Measurements from ENCODE around the gene METRN. TPM values are rescaled to one million over a fixed set of nuclear protein-coding genes. Genes with fewer than 3 reads are reported as not detected.
A peak's percentile ranks its signal among the peaks of the same experiment; 100 is the strongest.

METRN gene
- polyA plus RNA-seq, 1 of the 3 experiments (the other 2 are of a cell fraction), result 59.7 TPM

DNA sequence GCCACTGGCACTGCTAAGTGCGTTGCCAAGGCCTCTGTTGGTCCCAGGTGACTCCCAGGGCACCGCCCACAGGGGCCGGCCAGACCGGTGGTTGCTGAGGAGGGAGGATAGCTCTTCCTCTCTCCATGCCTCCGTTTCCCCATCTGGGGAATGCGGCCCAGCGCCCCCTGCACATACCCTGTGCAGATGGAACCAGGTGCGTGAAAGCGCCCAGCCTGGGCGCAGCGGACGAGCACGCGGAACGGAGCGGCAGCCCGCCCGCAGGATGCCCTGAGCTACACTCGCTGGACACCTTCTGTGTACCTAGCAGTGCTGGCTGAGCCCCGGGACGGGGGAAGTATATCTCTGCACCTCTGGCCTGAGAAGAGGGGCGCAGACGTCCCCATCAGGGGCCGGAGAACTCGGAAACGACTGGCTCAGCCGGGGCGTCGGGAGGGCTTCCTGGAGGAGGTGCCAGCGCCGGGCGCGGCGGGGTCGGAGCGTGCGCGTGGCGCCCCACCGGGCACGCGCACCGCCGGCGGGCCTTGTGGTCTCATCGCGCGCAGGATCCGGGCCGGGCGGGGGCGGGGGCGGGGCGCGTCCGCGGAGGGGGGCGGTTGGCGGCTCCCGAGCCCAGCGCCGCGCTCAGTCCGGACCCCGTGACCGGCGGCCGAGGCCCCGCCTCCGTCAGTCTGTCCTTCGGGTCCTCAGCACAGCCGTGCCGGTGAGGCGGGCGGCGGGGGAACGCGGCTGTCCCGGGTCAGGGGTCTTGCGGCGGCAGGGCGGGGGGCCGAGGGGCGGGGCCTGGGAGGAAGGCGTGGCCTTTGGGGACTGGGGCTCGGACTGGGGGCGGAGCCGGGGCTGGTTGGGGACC is 11.7 kb downstream of the METRN start, which contains the start of the genes CCDC78 and HAGHL:
CCDC78 (minus strand) TSS at position 6 of the 853 bp plus-strand sequence. CDS start 76 bp downstream, outside the sequence.
HAGHL (plus strand) TSS at position 669 of the 853 bp plus-strand sequence. CDS start 404 bp downstream, outside the sequence.
- CTCF ChIA-PET, result interaction anchor here (0.9 to 20.3 kb wide), 6 partner anchors 13 to 59 kb away, joined by 3 to 358 read pairs (median 4); partner anchors contain the start of genes ANTKMT, CIAO3, FBXL16 and METRN
- Histone ChIP-seq H3K27ac (ENCODE audit: low read depth in 2 of 2, low read length in 1 of 2) (peak within 1 kb of the TSS in 1 of 2 experiments; percentile 84; a peak in 2 of 4 replicates), H2AFZ (ENCODE audit: low read depth) (no peak within 1 kb of the TSS), H3K4me2 (peak within 1 kb of the TSS; percentile 99), H3K9ac (peak within 1 kb of the TSS; percentile 69), H4K20me1 (ENCODE audit: insufficient read depth) (0 out of 2 replicates have a peak, but pooled peaks cover 13% of the 10 kb centered on the region), H3K4me1 (ENCODE audit: control insufficient read depth in 1 of 2, insufficient read depth in 2 of 2, low read depth in 1 of 2, low read length in 1 of 2) (peaks cover 3 to 25% of the 10 kb centered on the region in 2 experiments; a peak in 2 of 4 replicates), H3K9me3 (no peaks in the 10 kb centered on the region), H3K79me2 (ENCODE audit: insufficient read depth) (no peaks in the 10 kb centered on the region; the same call in 1 of the 2 replicates), H3K4me3 (ENCODE audit: low read depth in 2 of 2, low read length in 1 of 2) (peak within 1 kb of the TSS; percentile 78 to 82), H3F3A (replicated peaks; ENCODE audit: insufficient read depth) (peaks cover 17% of the 10 kb centered on the region), H3K27me3 (ENCODE audit: insufficient read depth) (no peaks in the 10 kb centered on the region), H3K36me3 (replicated peaks in 1 of 2; ENCODE audit: control insufficient read depth in 1 of 2, insufficient read depth in 2 of 2, low read length in 1 of 2) (peaks cover 0 to 5% of the 10 kb centered on the region in 2 experiments), H3K9me2 (no peaks in the 10 kb centered on the region)
- POLR2A ChIA-PET, result interaction anchor here (2.6 kb wide), 1 partner anchor 10 kb away, joined by 13 read pairs; the partner anchor contains the start of gene METRN
- WGBS (ENCODE audit: low lambda C conversion rate), result 66% methylated on average over 18 of the region's 88 CpGs
- TF ChIP-seq CHD2 (IDR thresholded peaks at IDR 0.05; ENCODE audit: low read length, partially characterized antibody), result no peak
- peak; percentile 32; the same call in 1 of the 2 replicates for TF ChIP-seq REST (IDR thresholded peaks at IDR 0.05; ENCODE audit: low read depth, low read length)
- no peak for TF ChIP-seq JUND (IDR thresholded peaks at IDR 0.05)
- TF ChIP-seq USF1 (IDR thresholded peaks at IDR 0.05; ENCODE audit: borderline replicate concordance, low read depth), result peak; percentile 55; the same call in 1 of the 2 replicates
- TF ChIP-seq RCOR1 (IDR thresholded peaks at IDR 0.05; ENCODE audit: low read length), result no peak
- peak; percentile 31; the same call in 1 of the 2 replicates for TF ChIP-seq NRF1 (IDR thresholded peaks at IDR 0.05; ENCODE audit: low read depth, low read length)
- TF ChIP-seq, protein P1, sequence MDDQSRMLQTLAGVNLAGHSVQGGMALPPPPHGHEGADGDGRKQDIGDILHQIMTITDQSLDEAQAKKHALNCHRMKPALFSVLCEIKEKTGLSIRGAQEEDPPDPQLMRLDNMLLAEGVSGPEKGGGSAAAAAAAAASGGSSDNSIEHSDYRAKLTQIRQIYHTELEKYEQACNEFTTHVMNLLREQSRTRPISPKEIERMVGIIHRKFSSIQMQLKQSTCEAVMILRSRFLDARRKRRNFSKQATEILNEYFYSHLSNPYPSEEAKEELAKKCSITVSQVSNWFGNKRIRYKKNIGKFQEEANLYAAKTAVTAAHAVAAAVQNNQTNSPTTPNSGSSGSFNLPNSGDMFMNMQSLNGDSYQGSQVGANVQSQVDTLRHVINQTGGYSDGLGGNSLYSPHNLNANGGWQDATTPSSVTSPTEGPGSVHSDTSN (IDR thresholded peaks at IDR 0.05), result peak; percentile 10; the same call in 1 of the 2 replicates
- peak; percentile 94 for DNase-seq
